Panc1 (cell line): ENCODE data around the gene APMAP.

Source experiments
- CTCF ChIP-seq: fragments of 450-650 bp; IDR thresholded peaks from 2 replicates; pipeline ENCODE4 v1.5.1; 2017; ENCODE audit warnings: mild to moderate bottlenecking
- TCF7L2 ChIP-seq: IDR thresholded peaks from 2 replicates; pipeline ENCODE4 v1.6.1; 2011; ENCODE audit warnings: mild to moderate bottlenecking, low read depth, low read length, inconsistent platforms

- no peak for TF ChIP-seq CTCF
- TF ChIP-seq TCF7L2: no peak
Measured at GRCh38 chr20:24914388-24915241, 77.9 kb downstream of the APMAP start.
